HEK293 (cell line): ENCODE measurements around the gene ZBTB20.

Experiments
- CTCF ChIA-PET: fragments of 350-600 bp; formaldehyde crosslinking; extraction: SDS; loops from one replicate; lab custom pipeline; 2021; ENCODE audit warnings: antibody characterized with exemption; lab: Yijun Ruan, JAX
- POLR2A ChIA-PET: fragments of 300-600 bp; formaldehyde crosslinking; extraction: SDS; loops from one replicate; lab custom pipeline; 2020; ENCODE audit warnings: antibody characterized with exemption, inconsistent platforms; lab: Yijun Ruan, JAX
- H3K27ac ChIP-seq: fragments of 200-500 bp; sonication (Bioruptor generic); 2 replicates; pipeline ENCODE4 v1.5.1; 2014; ENCODE audit warnings: low read depth, low read length, control low read depth, inconsistent platforms; ENCODE audit errors: extremely low read depth
- H3K36me3 ChIP-seq, 2 experiments: fragments of 200-500 bp in 1 of 2; sonication (Bioruptor generic) in 1 of 2; 1 replicate in 1 of 2; 2 replicates in 1 of 2; pipeline ENCODE4 v1.5.1; 2014 to 2017; ENCODE audit warnings: inconsistent platforms in 2 of 2, low read length in 2 of 2; ENCODE audit not compliant: control insufficient read depth in 2 of 2, insufficient read depth in 1 of 2
- H3K4me1 ChIP-seq: fragments of 200-500 bp; sonication (Bioruptor generic); 2 replicates; pipeline ENCODE4 v1.5.1; 2014; ENCODE audit warnings: mild to moderate bottlenecking, low read length, inconsistent platforms; ENCODE audit not compliant: control insufficient read depth, insufficient read depth
- H3K4me3 ChIP-seq: 2 replicates; pipeline ENCODE4 v1.5.1; 2011; ENCODE audit warnings: low read depth, mild to moderate bottlenecking, control low read depth, low read length, moderate library complexity
- H3K9me3 ChIP-seq: fragments of 200-500 bp; sonication (Bioruptor generic); 2 replicates; pipeline ENCODE4 v1.5.1; 2014; ENCODE audit warnings: low read depth, low read length, inconsistent platforms; ENCODE audit not compliant: control insufficient read depth, insufficient read depth
- GLIS2 ChIP-seq: fragments of 450-650 bp; formaldehyde crosslinking; IDR thresholded peaks from 2 replicates; pipeline ENCODE4 v1.5.1; 2016; ENCODE audit warnings: missing biosample characterization, missing genetic modification characterization
- PBX3 ChIP-seq: sonication (generic); formaldehyde crosslinking; IDR thresholded peaks from 2 replicates; pipeline ENCODE4 v1.8.1; 2022; ENCODE audit warnings: mild to moderate bottlenecking, moderate library complexity, missing genetic modification reagents
- TSHZ1 ChIP-seq: fragments of 450-650 bp; formaldehyde crosslinking; IDR thresholded peaks from 2 replicates; pipeline ENCODE4 v1.5.1; 2016; ENCODE audit warnings: missing biosample characterization, missing genetic modification characterization, borderline replicate concordance
- ZBTB10 ChIP-seq: fragments of 450-650 bp; formaldehyde crosslinking; IDR thresholded peaks from 2 replicates; pipeline ENCODE4 v1.5.1; 2016; ENCODE audit warnings: missing biosample characterization, missing genetic modification characterization
- ZFP3 ChIP-seq: fragments of 450-650 bp; formaldehyde crosslinking; IDR thresholded peaks from 2 replicates; pipeline ENCODE4 v1.5.1; 2016; ENCODE audit warnings: low read depth, missing biosample characterization, missing genetic modification characterization
- ZNF146 ChIP-seq: fragments of 450-650 bp; formaldehyde crosslinking; IDR thresholded peaks from 2 replicates; pipeline ENCODE4 v1.5.1; 2016; ENCODE audit warnings: missing biosample characterization, missing genetic modification characterization
- ZNF202 ChIP-seq: fragments of 450-650 bp; formaldehyde crosslinking; IDR thresholded peaks from 2 replicates; pipeline ENCODE4 v1.5.1; 2016; ENCODE audit warnings: missing biosample characterization, missing genetic modification characterization, borderline replicate concordance
- ZNF292 ChIP-seq: fragments of 450-650 bp; formaldehyde crosslinking; IDR thresholded peaks from 2 replicates; pipeline ENCODE4 v1.5.1; 2016; ENCODE audit warnings: low read depth, missing biosample characterization, missing genetic modification characterization, borderline replicate concordance
- ZNF426 ChIP-seq: fragments of 450-650 bp; formaldehyde crosslinking; IDR thresholded peaks from 2 replicates; pipeline ENCODE4 v1.5.1; 2017; ENCODE audit warnings: missing biosample characterization, missing genetic modification characterization, mild to moderate bottlenecking, inconsistent platforms, moderate library complexity
- ZNF514 ChIP-seq: fragments of 450-650 bp; formaldehyde crosslinking; IDR thresholded peaks from 2 replicates; pipeline ENCODE4 v1.5.1; 2016; ENCODE audit warnings: missing biosample characterization, missing genetic modification characterization
- ZNF518A ChIP-seq: fragments of 450-650 bp; formaldehyde crosslinking; conservative IDR thresholded peaks from 2 replicates; pipeline ENCODE4 v1.5.1; 2016; ENCODE audit warnings: low read depth, missing biosample characterization, missing genetic modification characterization
- ZNF580 ChIP-seq: fragments of 450-650 bp; formaldehyde crosslinking; IDR thresholded peaks from 2 replicates; pipeline ENCODE4 v1.5.1; 2016; ENCODE audit warnings: missing biosample characterization, missing genetic modification characterization
- ZNF585B ChIP-seq: fragments of 450-650 bp; formaldehyde crosslinking; IDR thresholded peaks from 2 replicates; pipeline ENCODE4 v1.5.1; 2016; ENCODE audit warnings: missing biosample characterization, missing genetic modification characterization

The ZBTB20 gene

GRCh38 chr3:114741066-114741465 is 406.0 kb downstream of the ZBTB20 start:
- ChIA-PET POLR2A (no interaction called here), CTCF (no interaction called here)

More at GRCh38 chr3:114741066-114741465, 406.0 kb downstream of the ZBTB20 start:
- no peaks in the 10 kb centered on the region for H3K9me3 ChIP-seq
- no peaks in the 10 kb centered on the region for H3K36me3 ChIP-seq
- no peak overlapping the region for H3K27ac ChIP-seq
- H3K4me1 ChIP-seq = no peaks in the 10 kb centered on the region
- no peak overlapping the region for H3K4me3 ChIP-seq
- TF ChIP-seq ZNF518A (tag by site-specific recombination) (no peak), ZNF202 (tag by site-specific recombination) (no peak), GLIS2 (tag by site-specific recombination) (no peak), ZNF292 (tag by site-specific recombination) (no peak), ZNF146 (tag by site-specific recombination) (no peak), PBX3 (CRISPR knock-in tag) (no peak), ZBTB10 (tag by site-specific recombination) (no peak), TSHZ1 (tag by site-specific recombination) (no peak), ZNF580 (tag by site-specific recombination) (no peak), ZNF426 (tag by site-specific recombination) (no peak), ZNF514 (tag by site-specific recombination) (no peak), ZFP3 (no peak), ZNF585B (tag by site-specific recombination) (no peak)
